ENCODE results near the gene CCNB1IP1.
"Not testable (repeated sequence)": the region's sequence is repeated elsewhere in the genome, so short reads cannot be mapped to it uniquely, and the experiment has no call there.

Gene CCNB1IP1

DNA sequence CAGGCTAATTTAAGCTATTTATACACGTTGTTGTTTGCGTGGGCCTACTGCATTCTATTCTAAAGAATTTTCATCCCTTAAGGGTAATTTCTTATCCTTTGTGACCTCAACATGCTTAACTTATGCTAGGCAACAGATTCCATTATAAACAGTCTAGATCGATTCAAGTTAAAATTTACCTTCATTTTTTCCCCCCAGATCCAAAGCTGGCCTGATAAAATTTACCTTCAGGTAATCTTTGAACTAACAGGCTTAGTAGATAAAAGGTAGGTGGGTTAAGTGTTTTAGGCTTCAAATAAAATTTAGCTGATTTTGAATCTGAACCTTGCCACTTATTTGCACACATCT is 389 bp upstream of the CCNB1IP1 start:
- no peak for DNase-seq (ENCODE audit: low read depth in 2 of 3, low spot score in 2 of 3)

DNA sequence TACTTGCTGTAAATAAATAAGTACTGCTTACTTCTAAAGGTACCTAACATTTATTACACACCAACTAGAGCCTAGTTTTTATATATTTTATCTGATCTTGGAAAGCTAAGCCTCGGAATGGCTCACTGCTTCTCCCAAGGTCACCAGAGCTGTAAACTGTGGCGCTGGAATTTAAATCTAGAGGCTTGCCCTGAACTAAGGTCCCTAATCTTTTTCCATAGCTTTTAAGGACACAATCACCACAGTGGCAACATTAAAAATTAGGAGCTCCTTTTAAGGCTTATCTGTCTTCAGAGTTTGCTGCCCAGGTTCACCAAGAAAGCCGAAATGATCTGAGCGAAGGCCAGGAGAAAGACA is 670 bp downstream of the CCNB1IP1 start:
- DNase-seq (ENCODE audit: low read depth in 2 of 3, low spot score in 2 of 3), result no peak

DNA sequence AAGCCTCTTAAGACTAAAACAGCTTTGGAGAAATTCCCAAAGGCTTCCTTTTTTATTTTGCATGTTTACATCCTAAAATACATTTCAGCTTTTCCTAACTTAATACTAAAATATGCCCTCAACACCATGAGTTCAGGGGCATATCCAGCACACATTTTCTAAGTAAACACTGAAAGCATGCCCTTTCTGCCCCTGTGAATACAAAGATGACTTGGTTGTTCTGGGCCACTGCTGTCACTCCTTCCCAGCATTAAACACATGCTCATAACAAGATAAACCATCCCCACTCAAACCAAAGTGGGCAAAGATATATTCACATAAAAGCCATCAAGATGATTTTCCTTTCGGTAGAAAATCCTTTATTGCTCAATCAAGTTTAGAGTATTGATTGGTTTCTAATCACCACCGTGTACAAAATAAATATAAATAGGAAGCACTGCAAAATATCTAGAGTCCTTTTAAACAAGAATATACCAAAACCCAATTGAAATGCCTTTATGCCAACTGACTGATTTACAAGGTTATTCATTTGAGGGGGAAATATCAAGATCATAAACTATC is 1.9 kb downstream of the CCNB1IP1 start:
- no peak for DNase-seq (ENCODE audit: low read depth in 2 of 3, low spot score in 2 of 3)

DNA sequence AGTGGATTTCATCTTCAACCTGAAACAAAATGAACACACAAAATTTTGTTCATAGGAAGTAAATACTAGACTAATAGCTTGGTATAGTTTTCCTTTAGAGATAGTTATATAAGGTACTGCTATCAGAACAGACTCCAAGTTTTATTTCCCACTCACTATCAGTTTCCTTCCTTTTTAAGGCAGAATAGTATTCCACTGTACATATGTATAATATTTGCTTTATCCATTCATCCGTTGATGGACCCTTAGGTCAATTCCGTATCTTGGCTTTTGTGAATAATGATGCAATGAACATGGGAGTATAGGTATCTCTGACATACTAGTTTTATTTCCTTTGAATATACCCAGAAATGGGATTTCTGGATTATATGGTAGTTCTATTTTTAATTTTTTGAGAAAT is 3.7 kb downstream of the CCNB1IP1 start:
- no peak for DNase-seq (ENCODE audit: low read depth in 2 of 3, low spot score in 2 of 3)

GRCh38 chr14:20328705-20329104 is 4.4 kb downstream of the CCNB1IP1 start:
- no peak for DNase-seq (ENCODE audit: low read depth in 2 of 3, low spot score in 2 of 3)

- no peak for DNase-seq (ENCODE audit: low read depth in 2 of 3, low spot score in 2 of 3)
These were observed 5.8 kb downstream of the CCNB1IP1 start for GRCh38 chr14:20327005-20327869.

DNA sequence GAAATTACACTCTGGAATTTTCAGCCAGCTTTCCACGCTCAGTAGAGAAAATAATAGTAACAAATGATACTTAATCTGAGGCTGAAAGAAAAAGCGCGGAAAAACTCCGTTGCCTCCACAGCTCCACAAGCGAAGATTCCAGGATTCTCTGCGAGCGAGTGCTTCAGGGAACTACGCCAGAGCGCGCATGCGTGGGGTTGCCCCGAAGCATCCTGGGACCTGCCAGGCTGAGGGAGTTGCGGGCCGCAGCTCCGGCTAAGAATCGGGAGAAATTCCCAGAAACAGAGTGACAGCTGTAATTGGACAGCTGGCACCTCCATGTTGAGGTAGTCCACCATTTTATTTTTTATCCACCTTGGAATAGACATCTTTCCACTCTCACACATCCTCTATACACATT is 15.4 kb downstream of the CCNB1IP1 start:
- no peak for DNase-seq (ENCODE audit: low read depth in 2 of 3, low spot score in 2 of 3)

- DNase-seq (ENCODE audit: low read depth in 2 of 3, low spot score in 2 of 3), result no peak
These were observed 19.1 kb downstream of the CCNB1IP1 start for GRCh38 chr14:20314026-20314425.

DNA sequence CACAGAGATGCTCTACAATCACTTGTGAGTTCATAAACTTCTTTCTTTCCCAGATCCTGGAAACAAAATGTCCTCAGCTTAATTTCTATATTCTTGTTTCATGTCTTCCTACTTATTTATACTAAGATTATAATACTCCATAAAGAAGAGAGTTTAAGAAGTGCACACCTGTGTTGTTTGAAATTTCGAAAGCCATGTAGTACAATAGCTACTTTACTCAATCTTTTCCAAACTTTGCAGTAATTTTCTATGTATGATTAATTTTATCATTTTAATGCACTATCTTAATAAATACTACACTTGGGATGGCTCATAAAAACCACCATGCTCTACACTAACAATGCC is 27.0 kb downstream of the CCNB1IP1 start:
- DNase-seq (ENCODE audit: low read depth in 2 of 3, low spot score in 2 of 3), result no peak

DNA sequence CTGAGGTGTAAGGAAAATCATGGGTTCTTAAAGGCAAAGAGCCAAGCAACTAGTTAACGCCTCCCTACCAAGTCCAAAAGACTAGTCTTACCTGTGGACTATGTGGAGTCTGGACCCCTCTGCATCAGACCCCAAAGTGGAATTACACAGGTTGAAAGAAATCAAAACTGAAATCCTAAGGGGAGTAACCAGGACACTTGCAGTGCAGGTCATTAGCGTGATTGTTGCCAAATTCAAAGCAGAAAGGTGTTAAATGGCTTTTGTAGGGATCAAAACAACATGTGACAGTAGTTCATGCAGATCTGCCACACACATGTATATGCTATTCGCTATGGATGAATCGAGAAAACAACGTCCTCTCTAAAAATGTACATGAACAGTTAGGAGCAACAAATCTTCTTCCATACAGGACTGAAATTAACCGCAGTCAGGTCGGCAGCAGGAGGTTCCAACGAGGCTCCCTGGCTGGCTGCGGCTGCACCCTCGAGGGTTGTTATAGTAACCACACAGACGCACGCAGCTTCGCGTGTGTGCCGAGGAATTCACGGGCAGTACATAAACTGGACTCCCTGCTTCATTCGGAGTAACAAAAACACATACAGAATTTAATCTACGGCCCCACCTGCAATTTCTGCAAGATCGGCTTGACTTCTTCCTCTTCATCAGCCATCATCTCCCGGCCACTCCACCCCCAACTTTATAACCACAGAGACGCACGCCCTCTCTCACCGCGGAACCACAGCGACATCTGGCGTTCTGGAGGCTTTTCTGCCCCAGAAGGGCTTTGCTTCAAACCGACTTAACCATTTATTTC is 27.6 kb downstream of the CCNB1IP1 start, which contains the start of gene TTC5:
Gene TTC5 (minus strand): TSS at position 687 of the 814 bp plus-strand sequence. CDS start 14 bp downstream, at position 673.
- peak; percentile 63 to 90 (median 87) for DNase-seq (ENCODE audit: low read depth in 2 of 3, low spot score in 2 of 3)

GRCh38 chr14:20302042-20302755 is 30.9 kb downstream of the CCNB1IP1 start:
- no peak for DNase-seq (ENCODE audit: low read depth in 2 of 3, low spot score in 2 of 3)

DNA sequence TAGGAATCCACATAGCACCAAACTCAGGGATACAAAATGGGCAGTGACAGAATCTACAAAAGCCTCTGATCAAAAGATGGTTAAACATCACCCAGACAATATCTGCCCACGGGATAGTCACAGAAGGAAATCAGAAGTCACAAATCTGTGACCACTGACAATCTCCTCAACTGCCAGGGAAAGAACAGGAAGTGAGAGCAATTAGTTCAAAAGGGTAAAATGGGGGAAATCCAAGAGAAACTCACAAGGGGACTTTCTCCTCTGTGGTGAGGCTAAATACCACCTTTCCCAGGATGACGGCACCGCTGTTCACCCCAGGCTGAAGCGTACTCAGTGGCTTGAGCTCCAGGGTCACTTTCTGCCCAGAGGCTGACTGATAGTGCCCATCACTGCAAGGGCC is 38.0 kb downstream of the CCNB1IP1 start:
- no peak for DNase-seq (ENCODE audit: low read depth in 2 of 3, low spot score in 2 of 3)

- no peak for DNase-seq (ENCODE audit: low read depth in 2 of 3, low spot score in 2 of 3)
These were observed 38.4 kb downstream of the CCNB1IP1 start for GRCh38 chr14:20294636-20295035.

DNA sequence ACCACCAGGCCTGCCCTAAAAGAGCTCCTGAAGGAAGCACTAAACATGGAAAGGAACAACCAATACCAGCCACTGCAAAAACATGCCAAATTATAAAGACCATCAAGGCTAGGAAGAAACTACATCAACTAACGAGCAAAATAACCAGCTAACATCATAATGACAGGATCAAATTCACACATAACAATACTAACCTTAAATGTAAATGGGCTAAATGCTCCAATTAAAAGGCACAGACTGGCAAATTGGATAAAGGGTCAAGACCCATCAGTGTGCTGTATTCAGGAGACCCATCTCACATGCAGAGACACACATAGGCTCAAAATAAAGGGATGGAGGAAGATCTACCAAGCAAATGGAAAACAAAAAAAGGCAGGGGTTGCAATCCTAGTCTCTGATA is 51.1 kb downstream of the CCNB1IP1 start:
- DNase-seq (ENCODE audit: low read depth in 2 of 3, low spot score in 2 of 3), result not testable (repeated sequence)

DNA sequence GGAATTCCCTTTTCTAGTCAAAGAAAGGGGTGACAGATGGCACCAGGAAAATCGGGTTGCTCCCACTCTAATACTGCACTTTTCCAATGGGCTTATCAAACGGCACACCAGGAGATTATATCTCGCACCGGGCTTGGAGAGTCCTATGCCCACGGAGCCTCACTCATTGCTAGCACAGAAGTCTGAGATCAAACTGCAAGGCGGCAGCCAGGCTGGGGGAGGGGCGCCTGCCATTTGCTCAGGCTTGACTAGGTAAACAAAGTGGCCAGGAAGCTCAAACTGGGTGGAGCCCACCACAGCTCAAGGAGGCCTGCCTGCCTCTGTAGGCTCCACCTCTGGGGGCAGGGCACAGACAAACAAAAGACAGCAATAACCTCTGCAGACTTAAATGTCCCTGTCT is 52.8 kb downstream of the CCNB1IP1 start:
- not testable (repeated sequence) for DNase-seq (ENCODE audit: low read depth in 2 of 3, low spot score in 2 of 3)

- no peak for DNase-seq (ENCODE audit: low read depth in 2 of 3, low spot score in 2 of 3)
These were observed 54.7 kb downstream of the CCNB1IP1 start for GRCh38 chr14:20278414-20278813.

DNA sequence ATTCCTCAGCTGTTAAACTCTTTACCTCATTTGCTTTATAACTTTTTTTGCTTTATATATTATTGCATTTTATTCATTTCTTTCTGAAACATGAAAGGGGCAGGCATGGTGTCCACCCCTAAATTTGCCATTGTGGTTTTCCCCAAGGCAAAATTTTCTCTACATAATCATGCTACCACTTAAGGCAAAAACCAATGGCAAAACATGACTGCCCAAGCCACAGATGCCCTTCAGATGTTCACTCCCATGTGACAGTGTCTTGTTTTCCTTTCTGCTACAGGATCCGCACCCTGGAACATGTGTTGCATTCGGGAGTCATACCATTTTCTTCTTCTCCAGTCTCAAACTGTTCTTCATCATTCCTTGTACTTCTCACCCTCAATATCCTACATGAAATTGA is 55.7 kb downstream of the CCNB1IP1 start:
- DNase-seq (ENCODE audit: low read depth in 2 of 3, low spot score in 2 of 3), result no peak

DNA sequence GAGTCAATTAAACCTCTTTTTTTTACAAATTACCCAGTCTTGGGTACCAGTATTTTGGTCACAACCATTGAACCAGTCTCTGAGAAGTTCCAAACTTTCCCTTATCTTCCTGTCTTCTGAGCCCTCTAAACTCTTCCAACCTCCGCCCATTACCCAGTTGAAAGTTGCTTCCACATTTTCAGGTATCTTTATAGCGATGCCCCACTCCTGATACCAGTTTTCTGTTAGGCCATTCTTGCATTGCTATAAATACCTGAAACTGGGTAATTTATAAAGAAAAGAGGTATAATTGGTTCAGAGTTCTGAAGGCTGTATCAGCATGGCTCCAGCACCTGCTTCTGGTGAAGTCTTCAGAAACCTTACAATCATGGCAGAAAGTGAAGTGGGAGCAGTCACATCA is 59.0 kb downstream of the CCNB1IP1 start:
- no peak for DNase-seq (ENCODE audit: low read depth in 2 of 3, low spot score in 2 of 3)

DNA sequence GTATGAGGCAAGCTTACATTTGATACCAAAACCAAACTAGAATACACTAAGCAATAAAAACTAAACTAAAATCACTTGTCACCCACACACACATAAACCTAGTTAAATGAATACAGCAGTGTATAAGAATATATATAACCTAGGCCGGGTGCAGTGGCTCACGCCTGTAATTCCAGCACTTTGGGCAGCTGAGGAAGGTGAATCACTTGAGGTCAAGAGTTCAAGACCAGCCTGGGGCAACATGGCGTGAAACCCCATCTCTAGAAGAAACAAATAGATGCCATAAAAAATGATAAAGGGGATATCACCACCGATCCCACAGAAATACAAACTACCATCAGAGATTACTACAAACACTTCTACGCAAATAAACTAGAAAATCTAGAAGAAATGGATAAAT is 68.7 kb downstream of the CCNB1IP1 start:
- DNase-seq (ENCODE audit: low read depth in 2 of 3, low spot score in 2 of 3), result not testable (repeated sequence)

- no peak for DNase-seq (ENCODE audit: low read depth in 2 of 3, low spot score in 2 of 3)
These were observed 70.4 kb downstream of the CCNB1IP1 start for GRCh38 chr14:20262642-20263128.
